ENCODE measurements around the gene HLA-E.

DNA sequence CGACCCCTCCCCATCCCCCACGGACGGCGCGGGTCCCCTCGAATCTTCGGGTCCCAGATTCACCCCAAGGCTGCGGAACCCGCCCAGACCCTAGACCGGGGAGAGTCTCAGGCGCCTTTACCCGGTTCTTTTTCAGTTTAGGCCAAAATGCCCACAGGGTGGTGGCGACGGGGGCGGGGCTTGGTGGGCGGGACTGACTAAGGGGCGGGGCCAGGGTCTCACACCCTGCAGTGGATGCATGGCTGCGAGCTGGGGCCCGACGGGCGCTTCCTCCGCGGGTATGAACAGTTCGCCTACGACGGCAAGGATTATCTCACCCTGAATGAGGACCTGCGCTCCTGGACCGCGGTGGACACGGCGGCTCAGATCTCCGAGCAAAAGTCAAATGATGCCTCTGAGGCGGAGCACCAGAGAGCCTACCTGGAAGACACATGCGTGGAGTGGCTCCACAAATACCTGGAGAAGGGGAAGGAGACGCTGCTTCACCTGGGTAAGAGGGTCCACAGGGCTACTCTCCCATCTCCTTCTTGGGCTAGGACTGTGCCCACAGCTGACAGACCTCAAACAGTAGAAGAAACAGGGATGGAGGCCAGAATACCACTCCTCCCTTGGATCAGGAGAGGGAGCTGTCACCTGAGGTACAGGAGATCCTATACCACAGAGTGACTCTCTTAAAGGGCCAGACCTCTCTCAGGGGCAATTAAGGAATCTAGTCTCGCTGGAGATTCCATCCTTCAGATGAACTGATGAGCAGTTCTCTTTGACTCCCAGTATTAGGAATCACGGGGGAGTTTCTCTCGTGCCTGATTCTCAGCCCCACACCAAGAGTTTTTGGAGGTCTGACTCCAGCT is 942 bp downstream of the HLA-E start:
- TF ChIP-seq EZH2 (IDR thresholded peaks at IDR 0.05; ENCODE audit: borderline replicate concordance, insufficient read depth, low read depth, low read length, poor library complexity, severe bottlenecking): no peak
- TF ChIP-seq, protein P1, sequence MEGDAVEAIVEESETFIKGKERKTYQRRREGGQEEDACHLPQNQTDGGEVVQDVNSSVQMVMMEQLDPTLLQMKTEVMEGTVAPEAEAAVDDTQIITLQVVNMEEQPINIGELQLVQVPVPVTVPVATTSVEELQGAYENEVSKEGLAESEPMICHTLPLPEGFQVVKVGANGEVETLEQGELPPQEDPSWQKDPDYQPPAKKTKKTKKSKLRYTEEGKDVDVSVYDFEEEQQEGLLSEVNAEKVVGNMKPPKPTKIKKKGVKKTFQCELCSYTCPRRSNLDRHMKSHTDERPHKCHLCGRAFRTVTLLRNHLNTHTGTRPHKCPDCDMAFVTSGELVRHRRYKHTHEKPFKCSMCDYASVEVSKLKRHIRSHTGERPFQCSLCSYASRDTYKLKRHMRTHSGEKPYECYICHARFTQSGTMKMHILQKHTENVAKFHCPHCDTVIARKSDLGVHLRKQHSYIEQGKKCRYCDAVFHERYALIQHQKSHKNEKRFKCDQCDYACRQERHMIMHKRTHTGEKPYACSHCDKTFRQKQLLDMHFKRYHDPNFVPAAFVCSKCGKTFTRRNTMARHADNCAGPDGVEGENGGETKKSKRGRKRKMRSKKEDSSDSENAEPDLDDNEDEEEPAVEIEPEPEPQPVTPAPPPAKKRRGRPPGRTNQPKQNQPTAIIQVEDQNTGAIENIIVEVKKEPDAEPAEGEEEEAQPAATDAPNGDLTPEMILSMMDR (IDR thresholded peaks at IDR 0.05): no peak

Data from B cell (primary cell).